GM23248 (cell line): Measurements from ENCODE around the gene PRSS48. TPM values are rescaled to one million over a fixed set of nuclear protein-coding genes. Genes with fewer than 3 reads are reported as not detected.

Experiments used
- DNase-seq: peaks from one replicate; pipeline ENCODE4 v3.0.0-alpha.2; 2015
- H2AFZ ChIP-seq: fragments of 200-600 bp; sonication (generic); 2 replicates; pipeline ENCODE4 v1.6.1; 2016; ENCODE audit warnings: antibody characterized with exemption
- H3F3A ChIP-seq: fragments of 200-600 bp; sonication (generic); 2 replicates; pipeline ENCODE4 v1.6.1; 2016; ENCODE audit warnings: mild to moderate bottlenecking, antibody characterized with exemption, mixed run types; ENCODE audit not compliant: insufficient read depth
- H3K27ac ChIP-seq: fragments of 200-600 bp; sonication (generic); 2 replicates; pipeline ENCODE4 v1.5.1; 2016; ENCODE audit warnings: mild to moderate bottlenecking
- H3K27me3 ChIP-seq: fragments of 200-600 bp; sonication (generic); replicated peaks from 2 replicates; pipeline ENCODE4 v1.6.1; 2016; ENCODE audit warnings: mild to moderate bottlenecking; ENCODE audit not compliant: insufficient read depth
- H3K36me3 ChIP-seq: fragments of 200-600 bp; sonication (generic); 2 replicates; pipeline ENCODE4 v1.6.1; 2016; ENCODE audit warnings: low read depth, mild to moderate bottlenecking
- H3K4me1 ChIP-seq: fragments of 200-600 bp; sonication (generic); 2 replicates; pipeline ENCODE4 v1.6.1; 2016; ENCODE audit warnings: mild to moderate bottlenecking; ENCODE audit not compliant: insufficient read depth
- H3K4me2 ChIP-seq: fragments of 200-600 bp; sonication (generic); one replicate; pipeline ENCODE4 v1.6.1; 2016; ENCODE audit warnings: mild to moderate bottlenecking; ENCODE audit not compliant: unreplicated experiment
- H3K4me3 ChIP-seq: fragments of 200-600 bp; sonication (generic); 2 replicates; pipeline ENCODE4 v1.5.1; 2016; ENCODE audit warnings: mild to moderate bottlenecking
- H3K79me2 ChIP-seq: fragments of 200-600 bp; sonication (generic); 2 replicates; pipeline ENCODE4 v1.6.1; 2016; ENCODE audit warnings: mild to moderate bottlenecking; ENCODE audit not compliant: insufficient read depth
- H3K9ac ChIP-seq: fragments of 200-600 bp; sonication (generic); 2 replicates; pipeline ENCODE4 v1.6.1; 2016; ENCODE audit warnings: mild to moderate bottlenecking
- H3K9me2 ChIP-seq: fragments of 200-600 bp; sonication (generic); 2 replicates; pipeline ENCODE4 v1.6.1; 2016; ENCODE audit warnings: mixed run types, mild to moderate bottlenecking, moderate library complexity; ENCODE audit not compliant: insufficient read depth
- H3K9me3 ChIP-seq: fragments of 200-600 bp; sonication (generic); one replicate; pipeline ENCODE4 v1.6.1; 2017; ENCODE audit warnings: low read depth
- H4K20me1 ChIP-seq: fragments of 200-600 bp; sonication (generic); 2 replicates; pipeline ENCODE4 v1.6.0; 2016; ENCODE audit not compliant: insufficient read depth
- EZH2 ChIP-seq: fragments of 200-600 bp; sonication (generic); IDR thresholded peaks from 2 replicates; pipeline ENCODE4 v1.6.1; 2018; ENCODE audit warnings: antibody characterized with exemption, mild to moderate bottlenecking; ENCODE audit not compliant: insufficient read depth, poor library complexity, severe bottlenecking
- EZH2phosphoT487 ChIP-seq: fragments of 200-600 bp; sonication (generic); IDR thresholded peaks from 2 replicates; pipeline ENCODE4 v1.6.1; 2018; ENCODE audit warnings: antibody characterized with exemption, moderate library complexity, mild to moderate bottlenecking, low read depth; ENCODE audit not compliant: insufficient read depth
- WGBS, 2 experiments: methylation state at CpG; one replicate each; pipeline ENCODE4 v1.1.6; 2015 to 2017; ENCODE audit warnings: low lambda C conversion rate in 2 of 2, low coverage in 1 of 2; ENCODE audit errors: missing lambda C conversion rate in 2 of 2; 5-methylcytosine and 5-hydroxymethylcytosine counted together
- in situ Hi-C: fragments of 300-500 bp; cut with MboI; formaldehyde crosslinking; loops from 2 replicates; pipeline ENCODE4 v1.15.0; 2020
- polyA plus RNA-seq: library from polyadenylated mRNA; unstranded; fragments of >200 nt; fragmentation: Nextera tagmentation; extraction: Ambion mirVana; gene quantifications from 2 replicates; pipeline ENCODE4 v1.2.1, GENCODE V29; 2016
- total RNA-seq: library from RNA; depleted of rRNA; stranded (reverse); fragments of >200 nt; shearing (Covaris generic); gene quantifications from 2 replicates; pipeline ENCODE4 v1.2.3, GENCODE V29; 2014

The PRSS48 gene
- total and polyA plus RNA-seq, 2 experiments from 2014 or later = not detected

DNA sequence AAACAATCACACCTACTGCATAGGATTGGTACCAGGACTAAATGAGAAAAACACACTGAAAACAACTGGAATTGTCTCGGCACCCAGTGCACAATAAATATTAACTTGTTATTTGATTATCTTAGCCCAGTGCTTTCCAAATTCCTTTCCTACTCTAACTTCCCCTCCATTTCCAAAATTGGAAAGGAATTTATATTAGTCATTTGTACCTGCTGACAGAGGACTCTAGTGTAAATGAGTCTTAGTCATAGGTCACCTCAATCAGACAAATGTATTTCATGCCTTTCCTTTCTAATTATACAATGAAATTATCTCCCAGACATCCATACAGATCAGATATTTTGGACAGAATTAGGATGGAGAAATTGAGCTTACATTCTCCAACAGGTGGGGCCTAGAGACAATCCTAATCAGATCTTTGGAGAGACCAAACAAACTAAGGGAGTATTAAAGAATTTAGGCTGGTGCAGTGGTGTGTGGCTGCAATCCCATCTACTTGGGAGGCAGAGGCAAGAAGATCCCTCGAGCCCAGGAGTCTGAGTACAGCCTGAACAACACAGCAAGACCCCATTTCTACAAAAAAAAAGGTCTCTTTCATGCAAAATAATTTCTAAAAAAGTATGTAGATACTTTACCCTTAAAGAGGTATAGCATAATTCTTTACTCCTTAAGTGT is 38.4 kb downstream of the PRSS48 start:
- Histone ChIP-seq H3F3A (peaks cover 12% of the 10 kb centered on the region), H4K20me1 (no peaks in the 10 kb centered on the region), H2AFZ (0 out of 2 replicates have a peak overlapping the region, but pooled peaks have one; percentile 7), H3K79me2 (peaks cover 14% of the 10 kb centered on the region; the same call in 1 of the 2 replicates), H3K36me3 (no peaks in the 10 kb centered on the region), H3K27ac (no peak overlapping the region), H3K9me2 (0 out of 2 replicates have a peak, but pooled peaks cover 3% of the 10 kb centered on the region), H3K27me3 (no peaks in the 10 kb centered on the region), H3K4me3 (no peak overlapping the region), H3K9ac (no peak overlapping the region), H3K4me1 (peaks cover 12% of the 10 kb centered on the region), H3K4me2 (peak overlapping the region; percentile 54), H3K9me3 (no peaks in the 10 kb centered on the region)
- in situ Hi-C loops = no loop called here
- TF ChIP-seq EZH2phosphoT487 (no peak), EZH2 (no peak)
- no peak for DNase-seq
- 78 to 82% methylated on average over 2 of the region's 2 CpGs for whole genome bisulfite sequencing, 2 experiments

DNA sequence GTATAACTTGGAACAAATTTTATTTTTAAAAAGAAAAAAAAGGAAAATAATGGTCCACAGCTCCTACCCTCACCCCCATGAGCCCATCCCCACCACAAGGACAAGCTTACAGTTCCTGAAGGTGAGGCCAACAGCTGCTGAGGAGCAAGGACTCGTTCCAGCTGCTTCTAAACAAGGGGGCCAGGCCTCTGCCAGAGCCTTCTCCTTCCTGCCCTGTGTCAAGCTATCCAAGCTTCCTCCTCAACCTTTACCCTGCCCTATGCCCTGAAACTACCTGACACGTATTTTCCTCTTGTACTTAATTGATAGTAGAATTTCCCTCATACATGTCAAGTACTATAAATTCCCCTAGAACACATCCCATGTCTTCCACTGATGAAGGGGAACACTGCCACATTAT is 39.7 kb downstream of the PRSS48 start:
- H3K36me3 ChIP-seq = no peaks in the 10 kb centered on the region
- peaks cover 22% of the 10 kb centered on the region; the same call in 1 of the 2 replicates for H3K79me2 ChIP-seq
- no peaks in the 10 kb centered on the region for H3K9me3 ChIP-seq
- no peaks in the 10 kb centered on the region for H3K27me3 ChIP-seq
- no peaks in the 10 kb centered on the region for H4K20me1 ChIP-seq
- H3K9me2 ChIP-seq = 0 out of 2 replicates have a peak, but pooled peaks cover 3% of the 10 kb centered on the region
- H3K4me1 ChIP-seq = peaks cover 12% of the 10 kb centered on the region
- DNase-seq = no peak
- H3K27ac ChIP-seq = no peak overlapping the region
- H3K4me3 ChIP-seq = no peak overlapping the region
- in situ Hi-C loops = no loop called here
- no peak overlapping the region for H3K9ac ChIP-seq
- WGBS, 2 experiments = 62 to 63% methylated on average over 2 of the region's 2 CpGs
- H2AFZ ChIP-seq = no peak overlapping the region
- no peak for TF ChIP-seq EZH2
- no peak for TF ChIP-seq EZH2phosphoT487
- no peak overlapping the region for H3K4me2 ChIP-seq
- H3F3A ChIP-seq = peaks cover 12% of the 10 kb centered on the region

DNA sequence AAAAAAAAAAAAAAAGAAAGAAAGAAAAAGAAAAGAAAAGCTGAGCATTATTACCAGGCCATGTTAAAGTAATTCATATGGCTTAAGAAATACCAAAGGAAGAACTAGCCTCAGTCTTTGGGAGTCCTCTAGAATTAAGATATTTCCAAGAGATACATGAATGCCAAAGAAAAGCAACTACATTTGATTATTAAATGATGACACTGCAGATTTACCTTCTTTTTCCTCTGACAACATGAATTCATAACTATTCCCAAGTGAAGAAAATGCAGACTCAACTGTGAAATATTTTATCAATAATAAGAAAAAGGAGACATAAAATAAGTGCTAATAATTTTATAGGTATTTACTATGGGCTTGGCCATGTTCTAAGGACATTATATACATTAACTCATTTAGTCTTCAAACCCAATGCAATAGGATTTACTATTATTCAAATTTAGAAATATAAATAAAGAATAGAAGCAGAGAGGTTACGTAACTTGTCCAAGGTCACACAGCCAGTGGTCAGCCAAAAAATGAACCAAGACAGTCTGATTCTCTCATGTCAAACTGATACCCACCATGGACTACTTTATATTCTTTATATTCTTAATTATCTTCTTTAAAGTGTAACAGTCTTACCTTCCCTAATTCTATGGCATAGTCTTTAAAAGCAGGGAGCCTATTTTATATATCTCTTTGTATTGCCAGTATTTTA is 41.5 kb downstream of the PRSS48 start:
- peaks cover 22% of the 10 kb centered on the region; the same call in 1 of the 2 replicates for H3K79me2 ChIP-seq

DNA sequence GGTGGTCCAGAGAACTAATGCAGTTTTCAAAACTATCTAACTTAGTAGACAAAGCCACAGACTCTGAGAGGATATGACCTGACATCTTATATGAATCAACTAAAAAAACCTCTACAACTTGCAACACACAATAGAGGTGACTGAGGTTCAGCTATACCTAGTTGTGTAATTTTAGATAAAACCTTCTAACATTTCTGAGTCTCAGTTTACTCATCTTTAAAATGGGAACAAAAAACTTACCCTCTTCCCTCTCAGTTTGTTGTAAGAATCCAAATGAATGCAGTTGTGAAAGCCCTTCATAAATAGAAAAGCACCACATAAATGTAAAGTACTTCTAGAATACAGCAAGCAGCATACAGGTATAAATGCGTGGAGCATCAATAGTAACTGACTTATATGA is 42.5 kb downstream of the PRSS48 start:
- in situ Hi-C loops = no loop called here
- WGBS, 2 experiments = 100% methylated on average over 1 of the region's 1 CpG
- peaks cover 22% of the 10 kb centered on the region; the same call in 1 of the 2 replicates for H3K79me2 ChIP-seq

More for the DNA sequence above, 41.5 kb downstream of the PRSS48 start:
- no peak for TF ChIP-seq EZH2phosphoT487
- no peak for TF ChIP-seq EZH2
- in situ Hi-C loops = no loop called here
- no peaks in the 10 kb centered on the region for H3K27me3 ChIP-seq
- H3K36me3 ChIP-seq = no peaks in the 10 kb centered on the region
- peaks cover 22% of the 10 kb centered on the region for H3F3A ChIP-seq
- H3K4me1 ChIP-seq = peaks cover 22% of the 10 kb centered on the region
- H3K27ac ChIP-seq = no peak overlapping the region
- H3K4me2 ChIP-seq = no peak overlapping the region
- H2AFZ ChIP-seq = no peak overlapping the region
- H3K9ac ChIP-seq = no peak overlapping the region
- H4K20me1 ChIP-seq = no peaks in the 10 kb centered on the region
- 97 to 98% methylated on average over 1 of the region's 1 CpG for WGBS, 2 experiments
- H3K4me3 ChIP-seq = no peak overlapping the region
- H3K9me3 ChIP-seq = no peaks in the 10 kb centered on the region
- H3K9me2 ChIP-seq = 0 out of 2 replicates have a peak, but pooled peaks cover 3% of the 10 kb centered on the region
- DNase-seq = no peak

More for the DNA sequence above, 42.5 kb downstream of the PRSS48 start:
- Histone ChIP-seq H3K9me3 (no peaks in the 10 kb centered on the region), H4K20me1 (no peaks in the 10 kb centered on the region), H3K9ac (no peak overlapping the region), H3K4me3 (no peak overlapping the region), H3K27ac (no peak overlapping the region), H3K4me1 (peaks cover 28% of the 10 kb centered on the region), H3K9me2 (no peaks in the 10 kb centered on the region), H3K27me3 (no peaks in the 10 kb centered on the region), H3K4me2 (no peak overlapping the region), H3K36me3 (no peaks in the 10 kb centered on the region), H3F3A (peaks cover 29% of the 10 kb centered on the region), H2AFZ (no peak overlapping the region)
- TF ChIP-seq EZH2phosphoT487 (no peak), EZH2 (no peak)
- DNase-seq = no peak
